OCI-LY3 (cell line): Measurements from ENCODE around the gene SLC4A8.

Experiments
- EZH2phosphoT487 ChIP-seq: fragments of 200-600 bp; shearing (Covaris generic); IDR thresholded peaks from 2 replicates; pipeline ENCODE4 v1.6.1; 2018; ENCODE audit warnings: antibody characterized with exemption, mixed run types, low read depth
- TF ChIP-seq, protein P1 (sequence below): fragments of 200-600, 300-600 bp; sonication (generic); IDR thresholded peaks from 2 replicates; pipeline ENCODE4 v1.5.1; 2014; ENCODE audit warnings: antibody characterized with exemption, low read length, low read depth

DNA sequence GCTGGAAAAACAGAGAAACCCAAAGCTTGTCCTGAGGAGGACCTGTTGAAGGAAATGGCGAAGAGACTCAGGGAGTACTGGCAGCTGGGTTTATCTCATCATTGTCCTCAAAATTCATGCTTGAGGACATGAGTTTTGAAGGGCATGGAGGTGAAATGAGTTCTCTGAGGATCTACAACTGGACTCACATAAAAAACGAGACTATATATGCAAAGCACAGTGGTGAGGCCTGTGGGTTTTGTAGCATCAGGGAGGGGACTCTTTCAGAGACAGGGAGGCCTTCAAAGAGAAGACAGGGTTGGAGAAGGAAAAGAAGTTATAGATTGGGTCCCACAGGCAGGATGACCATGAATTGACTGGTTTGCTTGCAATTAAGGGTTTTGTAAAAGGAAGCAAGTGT, 95.1 kb downstream of the SLC4A8 start:
- TF ChIP-seq, protein P1, sequence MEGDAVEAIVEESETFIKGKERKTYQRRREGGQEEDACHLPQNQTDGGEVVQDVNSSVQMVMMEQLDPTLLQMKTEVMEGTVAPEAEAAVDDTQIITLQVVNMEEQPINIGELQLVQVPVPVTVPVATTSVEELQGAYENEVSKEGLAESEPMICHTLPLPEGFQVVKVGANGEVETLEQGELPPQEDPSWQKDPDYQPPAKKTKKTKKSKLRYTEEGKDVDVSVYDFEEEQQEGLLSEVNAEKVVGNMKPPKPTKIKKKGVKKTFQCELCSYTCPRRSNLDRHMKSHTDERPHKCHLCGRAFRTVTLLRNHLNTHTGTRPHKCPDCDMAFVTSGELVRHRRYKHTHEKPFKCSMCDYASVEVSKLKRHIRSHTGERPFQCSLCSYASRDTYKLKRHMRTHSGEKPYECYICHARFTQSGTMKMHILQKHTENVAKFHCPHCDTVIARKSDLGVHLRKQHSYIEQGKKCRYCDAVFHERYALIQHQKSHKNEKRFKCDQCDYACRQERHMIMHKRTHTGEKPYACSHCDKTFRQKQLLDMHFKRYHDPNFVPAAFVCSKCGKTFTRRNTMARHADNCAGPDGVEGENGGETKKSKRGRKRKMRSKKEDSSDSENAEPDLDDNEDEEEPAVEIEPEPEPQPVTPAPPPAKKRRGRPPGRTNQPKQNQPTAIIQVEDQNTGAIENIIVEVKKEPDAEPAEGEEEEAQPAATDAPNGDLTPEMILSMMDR: no peak
- no peak for TF ChIP-seq EZH2phosphoT487
